GM21529 (cell line): ENCODE results near the gene ZCCHC24.
"Not testable (repeated sequence)": the region's sequence is repeated elsewhere in the genome, so short reads cannot be mapped to it uniquely, and the experiment has no call there.

Experiments
- ATAC-seq: cut with Tn5 transposase; IDR thresholded peaks from one replicate; pipeline ENCODE4 v1.9.1; 2021; ENCODE audit not compliant: unreplicated experiment

Gene ZCCHC24

DNA sequence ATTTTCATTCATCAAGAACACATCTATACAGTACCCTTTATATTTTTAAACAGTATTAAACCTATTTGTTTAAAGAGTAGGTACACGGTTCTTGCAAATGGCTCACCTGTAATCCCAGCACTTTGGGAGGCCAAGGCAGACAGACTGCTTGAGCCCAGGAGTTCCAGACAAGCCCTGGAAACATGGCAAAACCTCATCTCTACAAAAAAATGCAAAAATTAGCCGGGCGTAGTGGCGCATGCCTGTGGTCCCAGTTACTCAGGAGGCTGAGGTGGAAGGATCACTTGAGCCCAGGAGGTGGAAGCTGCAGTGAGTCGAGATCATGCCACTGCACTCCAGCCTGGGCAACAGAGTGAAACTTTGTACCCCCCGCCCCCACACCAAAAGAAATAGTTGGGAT is 1.8 kb upstream of the ZCCHC24 start:
- ATAC-seq = not testable (repeated sequence)

DNA sequence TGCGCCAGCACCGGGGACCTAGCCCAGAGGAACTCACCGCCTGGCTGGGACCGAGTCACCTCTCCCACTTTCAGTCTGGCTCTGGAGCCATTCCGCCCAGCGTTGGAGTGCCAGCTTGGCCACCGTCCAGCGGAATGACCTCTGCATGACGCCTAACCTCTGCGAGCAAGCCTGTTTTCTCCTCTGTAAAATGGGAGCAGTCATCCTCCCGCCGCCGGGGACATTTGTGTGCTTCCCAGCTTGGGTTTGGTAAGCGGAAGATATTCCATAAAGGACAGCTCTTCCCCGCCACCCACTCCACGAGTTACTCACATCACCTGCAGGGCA is 1.3 kb upstream of the ZCCHC24 start:
- no peak for ATAC-seq

DNA sequence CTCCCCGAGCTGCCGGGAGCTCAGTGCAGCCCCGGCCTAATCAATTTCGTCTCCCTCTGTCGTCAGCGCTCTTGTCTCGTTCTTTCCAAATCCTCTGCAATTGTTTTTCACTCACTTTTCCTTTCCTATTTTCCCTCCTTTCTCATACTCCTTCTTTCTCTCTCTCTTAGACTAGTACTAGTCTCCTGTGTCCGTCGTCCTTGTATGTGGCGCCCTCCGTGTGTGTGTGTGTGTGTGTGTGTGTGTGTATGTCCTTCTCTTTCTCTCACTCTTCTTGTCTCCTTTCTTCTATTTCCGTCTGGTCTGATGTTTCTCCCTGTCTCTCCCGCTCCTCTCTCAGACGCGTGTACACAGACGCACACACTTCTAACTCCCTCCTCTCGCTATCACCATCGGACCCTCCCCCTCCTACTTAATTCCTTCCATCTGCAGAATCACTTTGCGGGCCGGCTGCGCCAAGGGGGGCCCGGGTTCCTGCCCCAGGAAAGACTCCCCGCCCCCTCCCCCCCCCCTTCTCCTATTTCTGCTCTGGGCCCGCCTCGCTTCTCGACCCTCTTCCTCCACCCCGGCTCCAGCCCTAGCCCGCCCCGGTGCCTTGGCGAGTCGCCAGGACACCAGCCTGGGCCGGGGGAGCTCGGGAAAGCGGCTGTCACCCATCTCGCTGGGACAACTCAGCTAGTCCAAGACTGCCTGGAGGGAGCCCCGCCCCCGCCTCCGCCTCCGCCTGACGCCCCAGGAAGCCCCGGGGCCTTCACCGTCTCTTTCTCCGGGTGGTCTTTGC is 743 bp upstream of the ZCCHC24 start:
- ATAC-seq = peak; percentile 7

DNA sequence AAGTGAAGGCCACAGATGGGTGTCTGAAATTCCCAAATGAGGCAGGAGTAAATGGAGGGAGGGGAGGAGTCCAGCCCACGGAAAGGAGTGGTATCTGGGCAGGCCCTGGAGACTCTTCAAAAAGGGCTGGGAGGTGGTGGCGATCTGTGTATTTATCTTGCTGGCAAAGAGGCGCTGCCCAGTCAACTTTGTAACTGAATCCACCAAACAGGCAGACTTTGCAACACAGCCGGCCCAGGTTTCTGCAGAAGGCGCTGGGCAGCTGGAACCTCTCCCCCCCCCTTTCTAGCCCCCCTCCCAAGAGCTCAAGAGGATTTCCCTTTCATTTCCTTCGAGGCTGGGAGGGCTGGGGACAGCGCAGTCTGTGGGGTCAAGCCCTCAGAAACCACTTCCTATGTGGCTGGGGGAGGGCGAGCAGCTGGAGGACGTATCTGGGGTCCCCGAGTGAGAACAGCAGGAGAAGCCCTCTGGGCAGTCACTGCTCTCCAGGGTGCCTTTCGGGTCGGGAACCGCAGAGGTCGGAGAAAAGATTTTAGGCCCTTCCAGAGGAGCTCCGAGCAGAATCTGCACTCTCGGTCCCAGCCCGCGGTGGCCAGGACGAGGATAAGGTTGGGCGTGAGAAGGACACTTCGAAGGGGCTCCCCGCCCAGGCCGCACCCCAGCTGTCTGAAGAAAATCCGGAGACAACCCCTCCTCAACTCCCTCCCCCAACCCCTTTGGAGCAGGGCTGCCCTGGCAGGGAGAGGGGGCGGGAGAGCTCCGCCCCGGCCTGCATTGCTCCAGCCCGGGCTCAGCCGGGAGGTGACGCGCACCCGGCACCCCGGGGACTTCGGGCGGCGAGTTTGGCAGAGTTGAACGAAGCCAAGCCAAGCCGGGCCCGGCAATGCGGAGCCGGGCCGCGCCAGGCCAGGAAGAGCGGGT is 965 bp downstream of the ZCCHC24 start:
- peak; percentile 35 for ATAC-seq

DNA sequence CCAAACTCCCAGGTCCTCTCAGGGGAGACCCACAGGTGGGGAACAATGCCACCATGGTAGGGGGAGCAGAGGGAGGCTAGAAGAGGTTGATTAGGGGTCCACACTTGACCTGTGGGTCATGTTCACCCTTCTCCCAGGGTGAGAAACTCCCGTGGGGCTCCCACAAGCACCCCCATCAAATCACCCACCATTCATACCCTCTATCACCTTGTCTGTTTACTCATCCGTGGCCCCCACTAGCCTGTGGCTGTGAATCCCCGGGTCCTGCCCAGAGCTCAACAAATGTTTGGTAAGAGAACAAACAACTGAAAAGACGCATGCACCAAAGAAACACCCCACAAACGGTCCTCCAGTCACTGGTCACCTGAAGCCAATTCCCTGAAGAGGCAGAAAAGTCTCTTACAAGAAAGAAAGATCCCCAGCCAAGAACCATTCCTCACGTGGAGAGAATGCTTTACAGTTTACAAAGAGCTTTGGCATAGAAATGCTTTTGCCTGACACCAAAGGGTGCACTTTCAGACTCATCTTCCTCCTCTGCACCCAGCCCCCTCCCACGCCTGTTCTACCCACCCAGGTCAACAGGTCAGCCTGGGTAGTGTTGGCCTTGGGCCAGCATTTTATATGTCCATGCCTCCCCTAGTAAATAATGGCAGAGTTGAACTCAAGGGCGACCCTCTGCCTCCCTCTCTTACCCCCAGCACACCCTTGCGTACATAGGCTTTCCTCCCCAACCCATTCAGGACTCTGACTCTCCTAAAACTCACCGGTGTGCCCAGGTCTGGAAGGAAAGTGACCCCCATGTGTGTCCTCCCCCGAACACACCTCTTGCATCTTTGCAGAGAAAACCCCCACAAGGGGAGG is 1.9 kb downstream of the ZCCHC24 start:
- ATAC-seq = no peak

DNA sequence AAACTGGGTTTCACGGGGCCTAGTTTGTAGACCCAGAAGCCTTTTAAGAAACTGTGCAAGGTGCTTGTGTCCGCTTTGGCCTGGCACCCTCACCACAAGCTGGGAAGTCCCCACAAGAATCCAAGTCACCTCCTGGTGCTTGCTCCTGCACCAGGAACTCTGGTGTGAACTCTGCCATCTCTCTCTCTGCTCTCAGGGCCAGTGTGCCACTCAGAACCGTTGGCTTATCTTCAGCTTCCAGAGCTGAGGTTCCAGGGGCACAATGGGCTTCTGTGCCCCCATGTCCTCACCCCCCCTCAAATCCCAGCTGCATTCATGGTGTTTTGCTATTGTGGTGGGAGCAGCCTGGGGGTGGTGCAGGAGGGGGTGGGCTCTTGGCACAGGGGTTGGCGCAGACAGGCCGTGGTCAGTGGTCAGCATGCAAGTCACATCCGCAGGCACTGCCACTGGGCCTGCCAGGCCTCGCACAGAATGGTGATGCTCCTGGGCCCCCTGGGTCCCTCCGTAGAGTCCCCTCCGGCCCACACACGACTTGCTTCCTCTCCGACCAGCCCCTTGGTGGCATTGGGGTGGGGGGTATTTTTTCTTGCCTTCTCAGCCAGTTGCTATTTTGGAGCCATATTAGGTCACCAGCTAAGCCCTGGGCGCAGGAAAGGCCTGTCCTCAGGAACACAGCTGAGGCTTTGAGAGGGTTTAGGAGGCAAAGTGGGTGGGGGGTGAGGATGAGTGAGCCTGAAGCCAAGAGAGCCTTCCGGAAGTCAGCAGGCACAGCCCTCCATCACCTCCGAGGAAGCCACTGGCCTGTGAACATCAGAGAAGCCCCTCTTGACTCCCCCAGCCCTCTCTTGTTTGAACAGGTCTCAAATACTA is 3.0 kb downstream of the ZCCHC24 start:
- ATAC-seq = no peak

DNA sequence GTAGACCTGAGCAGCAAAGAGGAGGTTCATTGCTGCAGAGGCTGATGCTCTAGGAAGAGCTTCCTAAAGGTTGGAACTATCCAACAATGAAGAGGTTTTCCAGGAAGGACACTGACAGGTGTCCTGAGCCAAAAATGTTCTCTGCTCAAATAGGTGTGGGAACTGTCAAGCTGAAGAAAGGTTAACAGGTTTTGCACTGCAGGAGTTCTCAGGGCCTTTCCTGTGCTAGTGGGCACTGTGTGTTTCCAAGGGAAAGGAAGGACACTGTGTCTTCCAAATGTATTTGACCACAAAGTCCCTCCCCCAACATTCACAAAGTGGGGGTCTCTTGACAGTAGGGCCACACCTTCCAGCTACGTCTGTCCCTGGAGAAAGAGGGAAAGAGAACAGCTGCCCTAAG is 4.0 kb downstream of the ZCCHC24 start:
- no peak for ATAC-seq

DNA sequence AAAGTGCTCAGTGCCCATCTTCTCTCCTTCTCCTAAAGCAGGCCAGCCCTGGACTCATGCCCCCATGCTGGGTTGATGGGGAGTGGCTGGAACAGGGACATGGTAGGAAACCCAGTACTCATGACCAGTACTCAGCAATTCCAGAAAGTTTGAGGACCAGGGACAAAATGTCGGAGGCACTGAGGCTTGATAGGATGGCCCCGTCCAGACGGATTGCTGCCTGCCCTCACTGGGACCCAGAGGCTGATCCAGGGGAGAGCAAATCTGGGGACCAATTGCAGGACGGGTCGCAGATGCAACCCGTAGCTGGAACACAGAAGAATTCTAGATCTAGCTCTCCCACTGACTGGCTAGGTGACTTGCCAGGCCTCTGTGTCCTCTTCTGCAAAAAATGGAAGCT is 5.1 kb downstream of the ZCCHC24 start:
- ATAC-seq = no peak

DNA sequence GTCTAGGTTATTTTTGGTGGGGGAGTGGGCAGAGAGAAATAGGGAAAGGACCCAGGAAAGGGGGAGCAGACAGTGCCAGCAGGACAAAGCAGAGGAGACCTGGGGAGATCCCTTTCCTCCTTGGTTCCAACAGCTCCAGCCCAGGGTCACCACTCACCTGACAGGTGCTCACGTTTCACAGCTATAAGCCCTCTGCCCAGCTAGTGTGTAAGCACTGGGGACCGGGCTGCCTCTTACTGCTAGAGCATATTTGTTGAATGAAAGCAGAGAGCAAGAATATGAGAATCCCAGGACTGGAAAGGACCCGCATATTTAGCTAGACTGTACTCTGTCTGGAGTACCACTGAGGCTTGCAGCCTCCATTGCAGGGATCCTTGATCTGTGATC is 6.7 kb downstream of the ZCCHC24 start:
- ATAC-seq = no peak

DNA sequence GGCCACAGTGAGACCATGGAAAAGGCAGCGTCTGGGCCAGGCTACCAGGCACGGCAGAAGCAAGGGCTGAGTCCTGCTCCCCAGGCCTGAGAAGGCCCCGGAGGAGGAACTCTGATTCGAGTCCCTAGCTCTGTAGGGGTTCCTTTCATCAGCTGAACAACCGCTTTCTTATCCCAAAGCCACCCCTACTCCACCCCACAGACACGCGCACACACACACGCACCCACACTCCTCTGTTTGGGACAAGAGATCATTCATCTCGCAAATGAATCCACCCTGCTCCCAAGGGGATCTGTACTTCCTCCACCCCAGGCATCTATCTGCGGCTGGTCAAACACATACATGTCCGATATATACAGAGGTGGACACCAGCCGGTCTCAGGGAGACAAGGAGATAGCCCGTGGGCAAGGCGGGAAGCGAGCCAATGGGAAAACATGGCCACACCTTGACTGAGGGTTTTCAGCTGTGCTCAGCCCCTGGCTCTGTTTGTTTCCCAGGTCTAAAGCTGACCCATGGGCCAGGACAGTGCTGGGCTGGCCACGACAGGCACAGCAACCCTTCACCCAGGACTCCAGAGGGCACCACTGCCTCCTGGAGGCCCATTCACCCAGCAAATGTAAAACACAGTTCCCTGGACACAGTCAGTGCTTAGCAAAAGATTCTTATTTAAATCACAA is 7.3 kb downstream of the ZCCHC24 start:
- no peak for ATAC-seq

DNA sequence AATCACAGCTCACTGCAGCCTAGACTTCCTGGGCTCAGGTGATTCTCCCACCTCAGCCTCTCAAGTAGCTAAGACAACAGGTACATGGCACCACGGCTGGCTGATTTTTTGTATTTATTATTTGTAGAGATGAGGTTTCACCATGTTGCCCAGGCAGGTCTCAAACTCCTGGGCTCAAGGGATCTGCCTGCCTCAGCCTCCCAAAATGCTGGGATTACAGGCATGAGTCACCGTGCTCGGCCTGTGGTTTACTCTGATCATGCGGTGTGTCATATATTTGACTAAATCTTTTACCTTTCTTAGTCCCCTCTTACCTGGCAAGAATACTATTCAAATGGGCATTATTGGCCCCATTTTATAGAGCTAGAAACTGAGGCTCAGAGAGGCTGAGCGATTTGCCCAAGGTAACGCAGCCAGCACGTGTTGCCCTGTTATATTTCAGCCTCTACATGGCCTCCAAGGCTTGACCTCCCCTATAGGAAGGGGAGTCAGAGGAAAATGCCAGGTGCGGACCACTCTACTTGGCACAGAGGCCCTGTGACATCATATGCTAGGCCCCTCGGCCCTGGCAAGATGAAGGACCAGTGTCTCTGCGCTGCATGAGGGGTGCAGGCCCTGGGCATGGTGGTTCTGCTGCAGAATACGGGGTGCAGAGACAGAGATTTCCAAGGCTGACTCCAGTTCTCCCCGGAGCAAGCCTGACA is 8.2 kb downstream of the ZCCHC24 start:
- no peak for ATAC-seq

DNA sequence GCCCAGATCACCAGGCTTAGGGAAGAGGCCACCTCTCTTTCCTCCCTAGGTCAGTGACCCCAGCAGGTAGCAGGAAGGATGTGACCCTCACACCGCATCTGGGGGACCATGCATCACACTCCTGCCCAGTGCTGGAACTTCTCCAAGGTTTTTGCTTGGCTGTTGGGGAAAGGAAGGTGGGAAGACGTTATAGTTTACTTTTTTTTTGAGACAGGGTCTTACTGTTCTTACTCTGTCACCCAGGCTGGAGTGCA is 8.6 kb downstream of the ZCCHC24 start:
- no peak for ATAC-seq

DNA sequence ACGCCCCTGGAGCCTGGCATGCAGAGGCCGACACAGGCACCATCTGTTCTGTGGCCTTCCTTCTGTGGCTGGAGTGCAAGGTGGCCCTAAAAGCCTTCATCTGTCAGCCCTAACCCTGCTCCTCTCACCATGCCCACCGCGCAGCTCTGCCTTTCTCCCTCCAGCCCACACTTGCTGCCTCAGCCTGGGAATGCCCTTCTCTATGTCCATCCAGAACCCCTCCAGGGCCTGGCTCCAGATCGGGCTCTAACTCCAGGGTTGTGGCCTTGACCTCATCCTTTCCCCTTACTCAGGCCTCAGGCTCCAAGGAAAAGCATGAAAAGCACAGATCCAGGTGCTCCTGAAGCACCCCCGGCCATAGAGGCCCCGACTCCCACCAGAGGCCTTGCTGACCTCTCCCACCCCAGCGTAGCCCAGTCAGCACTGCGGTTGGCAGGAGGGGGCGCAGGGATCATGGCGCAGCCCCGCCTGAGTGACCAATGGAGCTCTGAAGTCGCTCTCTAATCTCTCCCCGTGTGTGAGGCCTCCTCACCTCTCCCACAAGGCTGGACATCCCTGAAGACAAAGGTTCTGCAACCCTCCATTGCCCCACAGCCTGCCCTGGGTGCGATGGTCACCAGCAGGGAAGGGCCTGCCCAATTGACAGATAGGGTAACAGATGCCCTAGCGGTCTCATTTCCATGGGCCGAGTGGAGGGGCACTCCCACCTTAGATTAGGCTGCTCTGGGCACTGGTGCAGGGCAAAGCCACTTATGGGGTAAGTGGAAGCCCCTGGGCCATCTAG is 9.2 kb downstream of the ZCCHC24 start:
- no peak for ATAC-seq

DNA sequence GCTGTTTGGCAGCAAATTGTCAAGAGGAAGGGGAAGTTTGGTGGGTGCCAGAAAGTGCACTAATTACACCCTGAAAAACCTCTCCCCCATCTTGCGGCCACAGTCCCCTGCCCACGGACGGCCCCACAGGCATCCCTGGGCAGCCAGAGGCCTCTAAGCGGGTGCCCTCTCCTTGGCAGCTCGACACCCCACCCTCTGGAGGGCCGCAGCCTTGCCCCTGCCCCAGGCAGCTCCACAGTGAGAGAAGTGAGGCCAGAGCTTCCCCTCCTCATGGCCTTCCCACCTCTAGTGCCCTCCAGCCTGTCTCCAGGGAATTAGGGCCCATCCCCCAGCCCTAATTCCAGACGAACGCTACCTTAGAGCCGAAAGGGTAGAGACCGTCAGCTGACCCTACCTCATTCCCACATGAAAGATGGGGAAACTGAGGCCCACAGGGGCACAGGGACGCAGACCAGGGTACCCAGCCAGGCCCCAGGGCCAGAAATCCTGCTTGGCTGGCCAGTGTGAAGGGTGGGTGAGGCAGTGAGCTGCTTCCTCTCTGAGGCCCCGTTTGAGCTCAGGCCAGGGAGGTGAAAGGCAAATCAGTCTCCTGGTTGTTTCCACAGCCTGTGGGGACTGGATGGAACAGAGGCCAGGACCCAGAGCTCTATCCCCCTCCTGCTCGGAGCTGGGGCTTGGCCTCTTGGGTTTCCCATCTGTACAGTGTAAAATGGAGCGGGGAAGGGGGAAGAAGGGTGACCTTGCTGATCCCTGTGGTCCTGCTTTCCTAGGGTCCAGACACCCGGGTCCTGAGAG is 10.0 kb downstream of the ZCCHC24 start:
- no peak for ATAC-seq

DNA sequence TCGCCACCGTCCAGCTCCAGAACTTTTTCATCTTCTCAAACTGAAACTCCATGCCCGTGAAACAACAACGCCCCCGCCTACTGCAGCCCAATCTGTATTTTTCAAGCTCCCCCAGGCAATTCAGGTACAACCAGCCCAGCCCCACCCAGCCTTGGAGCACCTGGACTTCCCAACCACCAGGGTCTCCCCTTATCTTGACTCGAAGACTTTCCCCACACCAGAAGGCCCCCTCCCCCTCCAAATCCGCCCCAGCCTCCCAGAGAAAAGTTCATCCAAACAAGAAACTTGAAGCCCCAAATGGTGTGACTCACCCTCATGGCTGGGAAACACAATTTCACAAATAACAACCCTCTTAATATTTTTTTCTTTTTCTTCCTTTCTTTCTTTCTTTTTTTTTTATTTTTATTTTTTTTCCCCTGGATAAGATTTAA is 10.6 kb downstream of the ZCCHC24 start:
- ATAC-seq = no peak

DNA sequence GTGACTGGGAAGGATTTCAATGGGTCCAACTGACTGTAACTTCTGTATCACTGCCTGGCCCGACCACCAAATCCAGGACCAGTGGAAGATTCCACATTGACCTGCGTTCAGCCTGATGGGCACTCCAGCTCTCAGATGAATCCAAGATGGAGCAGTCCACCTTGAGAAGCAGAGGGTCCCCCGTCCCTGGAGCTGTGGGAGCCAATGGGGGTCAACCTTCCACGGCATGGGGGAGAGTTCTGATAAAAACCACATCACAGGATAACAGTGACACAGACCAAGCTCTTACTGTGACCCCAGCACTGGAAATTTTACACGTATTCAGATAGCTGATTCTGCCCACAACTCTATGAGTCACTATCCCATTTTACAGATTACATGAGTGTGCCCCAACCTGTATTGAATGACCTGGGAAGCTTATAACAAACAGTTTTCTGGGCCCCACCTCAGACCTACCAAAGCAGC is 11.2 kb downstream of the ZCCHC24 start:
- ATAC-seq = no peak

DNA sequence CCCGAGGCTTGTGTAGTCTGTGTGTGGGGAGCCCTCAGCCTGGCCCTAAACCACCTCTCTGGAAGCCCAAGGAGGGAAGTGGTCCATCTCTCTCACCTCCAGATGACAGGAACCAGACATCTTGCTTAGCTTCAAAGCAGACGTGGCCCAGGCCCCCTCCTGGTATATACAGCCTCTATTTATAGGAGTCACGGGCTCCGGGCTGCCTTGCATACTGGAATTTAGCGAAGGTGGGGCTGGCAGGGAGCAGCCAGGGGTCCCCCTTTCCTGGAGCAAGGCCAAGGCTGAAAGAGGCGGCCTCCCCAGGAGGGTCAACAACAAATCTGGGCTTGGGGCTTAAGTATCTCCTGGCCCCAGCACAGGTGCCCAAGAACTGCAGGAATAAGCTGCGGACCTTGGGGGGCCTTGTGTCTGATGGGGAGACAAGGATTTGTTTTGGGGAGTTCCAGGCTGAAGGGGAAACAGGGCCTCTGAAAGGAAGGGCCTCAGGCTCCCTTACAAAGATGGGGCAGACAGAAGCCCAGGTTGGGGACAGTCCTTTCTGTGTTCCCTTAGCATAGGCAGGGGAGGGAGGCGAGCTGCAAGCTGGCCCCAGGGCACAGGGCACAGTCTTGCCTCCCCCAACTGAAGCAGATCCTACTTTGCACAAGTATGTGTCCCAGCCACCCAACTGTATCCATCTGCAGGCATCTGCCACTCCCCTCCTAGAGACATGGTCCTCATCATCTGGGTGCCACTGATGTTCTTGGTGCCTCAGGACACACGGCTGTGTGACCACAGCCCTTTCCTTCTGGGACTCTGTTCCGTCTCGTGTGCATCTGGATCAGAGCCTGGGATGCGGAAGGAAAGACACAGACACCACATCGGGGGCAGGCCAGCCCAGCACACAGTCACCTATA is 11.9 kb downstream of the ZCCHC24 start:
- ATAC-seq = no peak
